Mammary epithelial cell (primary cell): ENCODE data around the gene CCNT1.
"Not testable (repeated sequence)": the region's sequence is repeated elsewhere in the genome, so short reads cannot be mapped to it uniquely, and the experiment has no call there.

Experiments used
- CTCF ChIP-seq, 2 donors: IDR thresholded peaks in 1 of 2; conservative IDR thresholded peaks in 1 of 2; 2 replicates each; pipeline ENCODE4 v1.5.1; 2011 to 2012; ENCODE audit warnings: inconsistent platforms in 2 of 2, low read length in 2 of 2, mild to moderate bottlenecking in 2 of 2, control low read depth in 1 of 2, low read depth in 1 of 2; ENCODE audit not compliant: insufficient read depth in 1 of 2; ENCODE audit errors: extremely low read depth in 1 of 2
- EZH2 ChIP-seq: IDR thresholded peaks from 2 replicates; pipeline ENCODE4 v1.6.1; 2012; ENCODE audit warnings: low read length, inconsistent platforms, borderline replicate concordance

GRCh38 chr12:48719002-48719401, 2.5 kb upstream of the CCNT1 start:
- TF ChIP-seq EZH2; CTCF (conservative IDR thresholded peaks at IDR 0.05 in 1 of 2, IDR thresholded peaks at IDR 0.05 in 1 of 2; ENCODE audit: extremely low read depth in 1 of 2, insufficient read depth in 1 of 2, low read depth in 1 of 2, low read length in 2 of 2): not testable (repeated sequence)
